IMR-90 (cell line): ENCODE measurements around the gene RECK.

Experiments
- BHLHE40 ChIP-seq: fragments of 150-350 bp; IDR thresholded peaks from 2 replicates; pipeline ENCODE4 v1.6.1; 2016; ENCODE audit warnings: mild to moderate bottlenecking, low read depth, low read length
- CEBPB ChIP-seq: IDR thresholded peaks from 2 replicates; pipeline ENCODE4 v1.6.1; 2012; ENCODE audit warnings: low read depth, low read length, improper control_type of control experiment
- CTCF ChIP-seq: conservative IDR thresholded peaks from 2 replicates; pipeline ENCODE4 v1.5.1; 2012; ENCODE audit warnings: mild to moderate bottlenecking, low read depth, low read length, improper control_type of control experiment
- ELK1 ChIP-seq: fragments of 150-350 bp; IDR thresholded peaks from 2 replicates; pipeline ENCODE4 v1.6.1; 2016; ENCODE audit warnings: low read depth, mild to moderate bottlenecking, low read length, moderate library complexity, borderline replicate concordance
- FOS ChIP-seq: fragments of 150-350 bp; IDR thresholded peaks from 2 replicates; pipeline ENCODE4 v1.6.1; 2016; ENCODE audit warnings: low read depth, low read length
- MAFK ChIP-seq: IDR thresholded peaks from 2 replicates; pipeline ENCODE4 v1.6.1; 2012; ENCODE audit warnings: low read depth, low read length, improper control_type of control experiment
- MAZ ChIP-seq: IDR thresholded peaks from 2 replicates; pipeline ENCODE4 v1.6.1; 2012; ENCODE audit warnings: low read depth, mild to moderate bottlenecking, low read length, improper control_type of control experiment, moderate library complexity, borderline replicate concordance
- MXI1 ChIP-seq: IDR thresholded peaks from 2 replicates; pipeline ENCODE4 v1.6.1; 2012; ENCODE audit warnings: low read depth, mild to moderate bottlenecking, low read length, moderate library complexity, borderline replicate concordance
- POLR2A ChIP-seq: IDR thresholded peaks from 2 replicates; pipeline ENCODE4 v1.6.1; 2012; ENCODE audit warnings: mild to moderate bottlenecking, low read depth, low read length
- RAD21 ChIP-seq: IDR thresholded peaks from 2 replicates; pipeline ENCODE4 v1.6.1; 2012; ENCODE audit warnings: low read length, improper control_type of control experiment
- RFX5 ChIP-seq: IDR thresholded peaks from 2 replicates; pipeline ENCODE4 v1.8.0; 2012; ENCODE audit warnings: low read depth, mild to moderate bottlenecking, low read length, moderate library complexity
- SMC3 ChIP-seq: fragments of 150-350 bp; IDR thresholded peaks from 2 replicates; pipeline ENCODE4 v1.6.1; 2016; ENCODE audit warnings: low read depth, mild to moderate bottlenecking, antibody characterized with exemption, low read length, moderate library complexity
- USF2 ChIP-seq: fragments of 150-350 bp; IDR thresholded peaks from 2 replicates; pipeline ENCODE4 v1.6.1; 2017; ENCODE audit warnings: mild to moderate bottlenecking, antibody characterized with exemption, low read length, low read depth

GRCh38 chr9:35994959-35995358 lies 41.8 kb upstream of the RECK start:
- TF ChIP-seq CTCF (no peak), POLR2A (no peak), MAZ (no peak), RFX5 (no peak), CEBPB (no peak), USF2 (no peak), MAFK (no peak), MXI1 (no peak), SMC3 (no peak), BHLHE40 (no peak), FOS (no peak), ELK1 (no peak), RAD21 (no peak)
